Cerebellar nuclear complex (tissue), 1 donor: Measurements from ENCODE around the gene ACMSD.
"Not testable (repeated sequence)": the region's sequence is repeated elsewhere in the genome, so short reads cannot be mapped to it uniquely, and the experiment has no call there.

Experiments
- DNase-seq, 2 experiments: peaks; one replicate each; lab custom pipeline; 2025; lab: John Stamatoyannopoulos, UW

The ACMSD gene

DNA sequence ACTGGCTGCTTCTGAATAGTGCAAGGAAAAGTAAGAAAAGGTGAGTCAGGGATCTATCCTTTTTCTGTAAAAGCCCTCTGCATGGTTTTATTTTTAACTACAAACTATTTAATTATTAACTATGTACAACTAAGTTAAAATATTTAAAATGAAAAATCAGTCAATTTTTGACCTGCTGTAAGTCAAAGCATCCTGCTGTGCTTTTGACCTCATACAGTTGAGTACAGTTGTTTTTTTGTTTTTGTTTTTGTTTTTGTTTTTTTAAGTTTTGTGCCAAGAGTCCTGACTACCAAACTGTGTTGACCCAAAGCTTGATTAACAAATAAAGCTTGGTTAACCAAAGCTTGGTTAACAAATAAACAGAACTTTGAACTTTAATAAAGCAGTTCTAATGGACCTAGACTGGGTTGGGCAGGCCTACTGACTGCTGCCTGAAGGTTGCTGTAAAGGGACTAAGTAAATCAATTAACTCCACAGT, at the start of gene ACMSD:
ACMSD (plus strand) TSS at position 474 of the 478 bp plus-strand sequence. CDS start 67 bp downstream, outside the sequence.
- DNase-seq: no peak

DNA sequence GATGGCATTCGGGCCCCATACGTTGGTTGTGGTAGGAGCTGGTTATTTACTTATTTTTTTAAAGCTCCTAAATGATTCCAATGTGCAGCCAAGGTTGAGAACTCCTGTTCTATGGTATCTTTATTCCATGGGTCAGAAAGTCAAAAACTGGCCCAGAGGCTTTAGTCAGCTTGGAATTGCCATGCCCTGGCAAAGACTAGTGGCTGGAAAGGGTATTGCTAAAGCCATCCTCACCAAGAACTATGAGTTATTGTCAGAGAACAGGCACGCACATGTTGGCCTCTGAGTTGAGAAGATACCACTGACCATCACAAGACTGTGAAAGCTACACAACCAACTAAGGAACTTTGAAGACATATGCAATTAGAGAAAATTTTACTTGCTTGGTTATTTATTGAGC, 47.9 kb upstream of the ACMSD start:
- no peak for DNase-seq

DNA sequence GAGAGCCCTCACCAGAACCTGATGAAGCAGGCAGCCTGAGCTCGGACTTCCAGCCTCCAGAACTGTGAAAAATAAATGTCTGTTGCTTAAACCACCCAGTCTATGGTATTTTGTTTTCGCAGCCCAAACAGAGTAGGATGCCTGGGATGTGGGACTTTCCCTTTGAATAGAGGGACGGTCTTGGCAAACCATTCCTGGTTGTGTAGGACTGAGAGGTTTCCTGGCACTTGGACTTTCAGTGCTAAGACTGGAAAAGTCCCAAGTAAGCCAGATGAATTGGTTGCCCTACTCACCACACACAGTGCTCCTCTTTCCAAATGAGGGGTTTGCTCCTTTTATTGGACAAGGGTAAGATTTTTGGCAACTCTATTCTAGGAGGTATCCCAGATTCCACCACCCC, 46.8 kb upstream of the ACMSD start:
- DNase-seq: no peak

DNA sequence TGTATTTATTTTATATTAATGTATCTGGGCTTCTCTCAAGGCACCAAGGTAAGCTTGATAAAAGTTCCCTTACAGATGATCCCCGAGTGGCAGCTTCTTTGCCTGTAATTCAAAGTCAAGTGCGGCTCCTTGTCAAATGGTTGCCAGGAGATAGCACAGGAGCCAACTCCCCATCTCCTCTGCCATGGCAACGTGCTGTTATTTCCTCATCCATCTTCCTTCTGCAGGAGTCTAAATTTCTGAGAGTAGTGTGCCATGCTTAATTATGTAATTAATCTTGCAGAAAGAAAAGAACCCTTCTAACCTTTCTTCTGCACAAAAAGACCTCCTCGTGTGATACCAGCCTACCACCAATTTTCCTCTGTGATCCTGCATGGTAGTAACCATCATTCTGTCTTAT, 46.2 kb upstream of the ACMSD start:
- no peak for DNase-seq

DNA sequence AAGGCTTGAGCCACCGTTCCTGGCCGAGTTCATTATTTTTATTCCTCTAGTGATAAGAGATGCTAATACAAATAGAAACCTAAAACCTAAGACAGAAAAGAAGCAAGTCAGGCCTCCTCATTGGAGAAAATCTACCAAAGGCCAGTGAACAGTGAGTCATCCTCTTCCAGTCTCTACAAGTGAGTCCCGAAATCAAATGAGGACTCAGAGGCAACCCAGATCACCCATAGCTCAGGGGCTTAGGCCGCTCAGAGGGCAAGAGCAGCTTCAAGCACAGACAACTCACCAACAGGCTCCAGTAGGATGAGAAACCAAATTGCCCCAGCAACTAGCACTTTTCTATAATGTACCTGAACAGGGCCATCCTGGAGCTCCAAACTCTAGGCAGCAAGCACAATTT, 42.7 kb upstream of the ACMSD start:
- no peak for DNase-seq

DNA sequence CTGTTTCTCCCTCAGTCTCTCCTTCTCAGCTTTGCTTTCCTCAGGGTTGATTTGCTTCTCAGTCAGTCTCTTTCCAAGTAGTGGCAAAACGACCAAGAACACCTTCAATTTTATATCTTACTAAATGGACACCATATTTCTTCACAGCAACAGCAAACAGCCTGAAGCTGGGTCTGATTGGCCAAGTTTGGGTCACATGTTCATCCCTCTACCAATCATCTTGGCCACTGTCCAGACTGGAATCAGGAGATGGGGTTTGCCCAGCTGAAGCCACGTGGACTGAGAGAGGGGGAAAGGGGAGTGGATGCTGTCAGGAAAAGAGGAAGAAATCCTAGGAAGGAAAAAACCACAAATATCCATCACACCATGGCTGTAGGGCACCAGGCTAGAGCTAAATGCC, 42.0 kb upstream of the ACMSD start:
- no peak for DNase-seq

DNA sequence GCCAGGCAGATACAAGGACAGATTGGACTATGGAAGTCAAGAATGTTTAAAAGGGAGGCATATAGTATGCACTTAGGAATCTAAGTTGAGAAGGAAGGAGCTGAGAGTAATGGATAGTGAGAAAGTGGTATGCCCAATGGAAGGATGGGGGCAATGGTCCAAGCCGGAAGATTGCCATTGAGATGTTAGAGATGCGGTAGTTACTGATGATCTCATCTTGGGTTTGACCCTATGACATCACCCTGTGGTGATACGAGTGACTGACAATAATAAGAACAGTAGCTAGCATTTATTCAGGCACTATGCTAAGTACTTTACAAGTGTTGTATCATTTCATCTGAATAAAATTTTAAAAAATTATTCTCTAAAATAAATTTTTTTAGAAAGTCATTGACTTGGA, 38.5 kb upstream of the ACMSD start:
- DNase-seq: no peak

DNA sequence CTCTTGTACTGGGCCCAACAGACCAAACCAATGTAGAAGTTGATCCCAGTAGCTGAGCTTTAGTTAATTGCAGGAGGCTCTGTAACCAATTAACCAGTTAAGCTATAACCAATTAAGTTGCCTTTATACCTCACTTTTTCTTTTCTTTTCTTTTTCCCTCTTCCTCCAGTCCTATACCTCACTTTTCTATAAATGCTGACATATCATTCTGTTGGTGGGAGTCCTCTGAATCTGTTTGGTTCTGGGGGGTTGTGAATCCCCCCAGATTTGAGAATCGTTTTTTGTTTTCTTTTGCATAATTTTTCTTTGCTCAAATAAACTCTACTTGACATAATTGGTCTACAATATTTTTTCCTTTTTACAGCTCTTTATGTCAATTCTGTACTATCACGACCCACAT, 38.1 kb upstream of the ACMSD start:
- DNase-seq: no peak

DNA sequence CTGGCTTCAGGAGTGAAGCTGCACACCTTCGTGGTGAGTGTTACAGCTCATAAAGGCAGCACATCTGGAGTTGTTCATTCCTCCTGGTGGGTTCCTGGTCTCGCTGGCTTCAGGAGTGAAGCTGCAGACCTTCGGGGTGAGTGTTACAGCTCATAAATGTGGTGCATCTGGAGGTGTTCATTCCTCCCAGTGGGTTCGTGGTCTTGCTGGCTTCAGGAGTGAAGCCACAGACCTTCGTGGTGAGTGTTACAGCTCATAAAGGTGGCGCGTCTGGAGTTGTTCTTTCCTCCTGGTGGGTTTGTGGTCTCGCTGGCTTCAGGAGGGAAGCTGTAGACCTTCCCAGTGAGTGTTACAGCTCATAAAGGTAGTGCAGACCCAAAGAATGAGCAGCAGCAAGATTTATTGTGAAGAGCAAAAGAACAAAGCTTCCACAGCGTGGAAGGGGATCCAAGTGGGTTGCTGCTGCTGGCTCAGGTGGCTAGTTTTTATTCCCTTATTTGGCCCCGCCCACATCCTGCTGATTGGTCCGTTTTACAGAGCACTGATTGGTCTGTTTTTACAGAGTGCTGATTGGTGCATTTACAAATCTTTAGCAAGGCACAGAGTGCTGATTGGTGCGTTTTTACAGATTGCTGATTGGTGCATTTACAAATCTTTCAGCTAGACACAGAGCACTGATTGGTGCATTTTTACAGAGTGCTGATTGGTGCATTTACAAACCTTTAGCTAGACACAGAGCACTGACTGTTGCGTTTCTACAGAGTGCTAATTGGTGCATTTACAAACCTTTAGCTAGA, 34.6 kb upstream of the ACMSD start:
- DNase-seq: not testable (repeated sequence)

DNA sequence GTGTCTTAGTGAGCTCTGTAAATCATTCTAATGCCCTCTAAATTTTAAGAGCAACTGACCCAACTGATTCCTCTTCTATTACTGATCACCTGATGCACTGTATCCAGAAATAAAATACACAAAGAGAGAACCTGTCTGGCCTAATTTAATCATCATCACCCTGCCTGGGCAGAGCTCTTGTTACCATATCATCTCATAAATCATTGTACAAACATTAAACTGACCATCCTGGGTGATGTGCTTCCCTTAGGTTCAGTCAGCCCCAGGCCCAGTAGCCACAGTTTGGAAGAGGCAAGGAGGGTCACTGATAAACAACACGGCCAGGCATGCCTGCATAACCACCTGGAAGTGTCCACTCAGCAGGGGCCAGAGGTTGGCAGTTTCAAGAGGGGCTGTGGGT, 22.7 kb upstream of the ACMSD start:
- no peak for DNase-seq

DNA sequence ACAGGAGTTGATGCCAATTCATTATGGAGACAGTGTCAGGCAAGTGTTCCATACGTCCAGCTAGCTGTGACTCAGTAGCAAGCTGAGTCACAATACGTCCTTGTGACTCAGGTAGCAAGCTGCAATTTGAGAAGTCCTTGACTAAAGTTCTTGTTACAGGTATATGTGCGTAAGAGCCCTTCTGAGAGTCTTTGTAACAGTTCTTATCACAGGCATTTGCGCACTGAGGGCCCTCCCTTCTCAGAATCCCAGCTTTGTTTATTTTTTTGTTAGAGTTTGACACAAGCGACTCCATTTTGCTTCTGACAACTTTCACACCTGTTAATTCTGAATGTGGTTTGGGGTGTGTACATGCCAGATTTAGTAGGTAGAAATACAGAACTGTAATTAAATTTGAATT, 20.1 kb upstream of the ACMSD start:
- DNase-seq: no peak

DNA sequence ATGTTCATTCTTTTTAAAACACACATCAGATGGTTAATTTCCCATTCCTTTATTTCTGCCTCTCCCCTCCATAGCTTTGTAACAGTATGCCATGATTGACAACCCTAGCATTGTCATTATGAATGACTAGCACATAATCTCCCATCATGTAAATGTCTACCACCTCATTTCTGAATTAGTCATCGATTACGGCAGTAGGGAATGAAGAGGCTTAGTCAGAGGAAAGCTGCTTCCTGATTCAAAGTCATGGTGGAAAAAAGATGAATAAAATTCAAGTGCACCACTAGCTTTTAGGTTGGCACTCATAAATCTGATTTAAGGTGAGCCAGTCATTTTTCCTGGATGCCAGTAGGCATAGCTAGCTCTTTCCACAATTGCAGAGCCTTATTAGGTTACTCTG, 19.1 kb upstream of the ACMSD start:
- DNase-seq: no peak

DNA sequence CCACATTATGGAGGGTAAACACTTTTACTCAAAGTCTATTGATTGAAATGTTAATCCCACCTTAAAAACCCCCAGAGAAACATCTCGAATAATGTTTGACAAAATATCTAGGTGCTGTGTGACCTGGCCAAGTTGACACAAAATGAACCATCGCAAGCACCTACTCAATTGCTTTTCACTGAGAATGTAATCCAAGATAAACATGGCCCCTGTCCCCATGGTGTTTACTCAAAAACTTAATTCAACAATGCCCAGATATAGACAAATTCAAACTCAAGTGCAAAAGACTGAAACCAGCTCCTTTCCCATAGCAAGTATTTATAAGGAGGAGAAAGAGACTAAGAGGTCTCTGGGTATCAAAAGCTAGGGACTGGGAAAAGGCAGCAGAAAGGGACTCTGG, 15.0 kb upstream of the ACMSD start:
- no peak for DNase-seq

DNA sequence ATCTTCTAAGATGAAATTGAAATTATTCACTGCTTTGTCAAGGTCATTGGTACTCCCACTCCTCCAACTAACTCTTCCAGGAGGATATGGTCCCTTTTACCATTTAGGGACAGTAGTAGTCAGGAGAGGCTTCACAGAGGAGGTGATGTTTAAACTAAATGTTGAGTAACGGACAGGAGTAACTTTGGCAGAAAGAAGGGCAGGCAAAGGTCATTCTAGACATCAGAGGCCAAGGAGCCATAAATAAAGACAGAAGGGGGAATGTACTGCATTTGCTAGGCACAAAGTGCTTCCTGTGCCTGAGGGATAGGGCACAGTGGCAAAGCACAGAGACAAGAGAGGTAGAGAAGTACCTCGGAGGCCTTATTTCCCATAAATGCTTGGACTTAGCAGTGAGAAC, 14.6 kb upstream of the ACMSD start:
- no peak for DNase-seq

DNA sequence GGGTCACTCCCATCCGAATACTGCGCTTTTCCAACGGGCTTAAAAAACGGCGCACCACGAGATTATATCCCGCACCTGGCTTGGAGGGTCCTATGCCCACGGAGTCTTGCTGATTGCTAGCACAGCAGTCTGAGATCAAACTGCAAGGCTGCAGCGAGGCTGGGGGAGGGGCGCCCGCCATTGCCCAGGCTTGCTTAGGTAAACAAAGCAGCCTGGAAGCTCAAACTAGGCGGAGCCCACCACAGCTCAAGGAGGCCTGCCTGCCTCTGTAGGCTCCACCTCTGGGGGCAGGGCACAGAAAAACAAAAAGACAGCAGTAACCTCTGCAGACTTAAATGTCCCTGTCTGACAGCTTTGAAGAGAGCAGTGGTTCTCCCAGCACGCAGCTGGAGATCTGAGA, 12.7 kb upstream of the ACMSD start:
- DNase-seq: not testable (repeated sequence)

DNA sequence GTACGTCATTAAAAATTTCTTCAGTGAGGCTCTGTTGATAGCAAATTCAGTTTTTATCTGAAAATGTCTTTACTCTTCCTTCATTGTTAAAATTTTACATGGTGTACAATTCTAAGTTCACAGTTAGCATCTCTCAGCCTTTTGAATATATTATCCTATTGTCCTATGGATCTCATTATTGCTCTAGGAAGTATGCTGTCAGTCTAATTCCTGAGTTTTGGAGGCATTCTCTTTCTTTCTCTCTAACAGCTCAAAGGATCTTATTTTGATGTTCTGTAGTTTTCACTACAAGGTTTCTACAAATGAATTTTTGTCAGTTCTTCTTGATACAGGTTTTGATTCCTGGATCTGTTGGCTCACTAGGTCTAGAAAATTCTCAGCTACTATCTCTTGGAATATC, 2.9 kb upstream of the ACMSD start:
- no peak for DNase-seq

DNA sequence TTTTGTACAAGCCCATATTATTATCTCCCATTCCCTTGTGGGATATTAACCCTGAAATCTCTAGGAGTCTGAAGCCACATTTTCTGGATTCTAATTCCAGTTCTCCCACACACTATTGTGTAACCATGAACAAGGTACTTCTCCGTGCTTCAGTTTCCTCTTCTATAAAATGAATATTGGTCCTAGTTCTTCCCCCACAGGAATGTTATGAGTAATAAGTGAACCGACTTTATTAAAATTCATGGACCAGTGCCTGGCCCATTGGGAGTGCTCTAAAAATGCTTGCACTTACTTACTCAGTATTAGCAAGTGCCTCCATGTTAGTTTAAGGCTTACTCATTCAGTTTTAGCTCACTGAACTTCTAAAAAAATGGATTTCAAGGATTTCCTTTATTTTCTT, 1.4 kb upstream of the ACMSD start:
- no peak for DNase-seq

DNA sequence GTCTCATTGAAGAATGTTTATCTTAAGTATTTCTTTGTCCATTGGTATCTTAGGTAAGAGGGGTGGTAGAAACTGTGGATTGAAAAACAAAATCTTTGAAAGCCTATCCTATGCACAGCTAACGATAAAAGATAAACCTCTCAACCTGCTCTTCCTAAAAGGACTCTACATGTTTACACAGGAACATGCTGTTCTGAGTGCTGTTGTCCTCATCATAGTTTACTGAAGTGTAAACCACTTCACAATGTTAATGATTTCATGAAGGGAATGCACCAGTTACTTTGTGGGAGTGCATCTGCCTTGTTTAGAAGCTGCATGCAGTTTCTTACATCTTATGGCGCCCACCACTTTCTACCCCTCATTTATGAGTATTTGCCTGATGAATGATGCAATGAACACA, 1.2 kb downstream of the ACMSD start:
- DNase-seq: no peak

DNA sequence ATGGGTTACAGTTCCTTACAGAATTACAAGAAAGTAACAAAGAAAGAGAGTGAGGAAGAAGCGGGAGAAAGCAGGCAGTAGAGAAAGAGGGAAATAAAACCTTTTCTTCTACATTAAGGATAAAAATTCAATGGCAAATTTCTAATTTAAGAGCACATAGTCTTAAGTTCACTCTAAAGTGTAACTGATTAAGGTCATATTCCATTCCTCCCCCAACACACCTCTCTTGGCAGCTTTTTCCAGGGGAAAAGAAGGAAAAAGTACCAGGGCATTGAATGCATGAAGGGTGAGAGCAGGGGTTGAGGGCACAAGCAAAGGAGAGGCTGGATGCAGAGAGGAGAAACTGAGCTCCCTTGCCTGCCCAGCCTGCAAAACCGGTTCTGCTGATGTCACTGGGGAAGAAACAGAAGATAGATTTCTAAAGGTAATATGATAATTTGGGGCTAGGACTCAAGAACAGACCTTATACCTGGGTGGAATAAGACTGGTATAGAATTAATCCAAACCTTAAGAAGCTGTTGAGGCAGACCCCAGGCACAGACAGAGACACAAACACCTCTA, 4.6 kb downstream of the ACMSD start:
- no peak for DNase-seq

DNA sequence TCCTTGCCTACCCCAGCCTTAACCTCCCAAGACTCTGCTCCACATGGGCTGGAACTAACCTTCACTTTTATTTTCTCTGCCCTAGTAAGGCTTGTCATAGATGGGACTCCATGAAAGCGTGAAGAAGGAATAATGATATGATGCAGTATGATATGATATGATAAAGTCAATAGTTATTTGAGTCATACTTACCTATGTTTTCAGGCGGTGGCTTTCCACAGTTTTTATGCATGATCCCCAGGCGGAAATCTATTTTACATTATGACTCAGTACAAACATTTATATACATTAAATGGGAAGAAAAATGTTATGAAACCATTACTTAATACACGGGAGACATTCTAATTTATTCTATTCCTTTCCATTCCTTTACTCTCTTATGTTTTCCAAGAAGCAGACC, 5.6 kb downstream of the ACMSD start:
- no peak for DNase-seq

DNA sequence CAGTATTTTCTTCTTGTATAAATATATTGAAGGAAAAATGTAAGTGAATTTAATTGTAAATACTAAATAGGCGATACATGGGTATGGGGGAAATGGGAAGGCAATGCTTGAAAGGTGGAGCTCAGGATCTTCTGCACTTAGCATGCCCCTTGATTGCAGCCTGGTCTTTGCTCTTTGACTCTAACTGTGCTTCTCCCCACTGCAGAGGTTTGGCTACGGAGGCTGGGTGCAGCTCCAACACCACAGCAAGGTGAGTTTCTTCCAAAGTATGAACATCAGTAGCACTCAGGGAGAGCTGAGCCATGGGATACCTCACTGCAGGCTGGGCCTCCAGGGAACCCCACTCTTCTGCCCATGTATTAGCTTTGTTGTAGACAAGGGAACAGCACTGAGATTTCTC, 6.6 kb downstream of the ACMSD start:
- no peak for DNase-seq

DNA sequence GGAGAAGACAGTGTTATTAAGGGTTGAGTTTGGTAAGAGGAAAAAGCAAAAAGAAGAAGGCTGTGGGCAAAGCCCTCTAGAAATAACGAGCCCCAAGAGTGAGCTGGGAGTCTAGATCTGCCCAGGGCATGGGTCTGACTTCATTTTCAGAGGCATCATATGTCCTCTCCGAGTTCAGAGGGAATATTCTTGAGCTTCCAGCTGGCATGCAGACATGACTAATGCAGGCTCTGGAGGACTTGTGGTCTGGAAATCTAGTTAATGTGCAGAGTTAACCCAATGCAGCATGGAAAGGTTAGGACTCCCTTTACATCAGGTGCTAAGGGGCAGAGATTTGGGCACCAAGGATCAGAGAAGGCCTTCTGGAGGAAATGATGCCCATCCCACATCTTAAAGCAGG, 7.3 kb downstream of the ACMSD start:
- DNase-seq: no peak

DNA sequence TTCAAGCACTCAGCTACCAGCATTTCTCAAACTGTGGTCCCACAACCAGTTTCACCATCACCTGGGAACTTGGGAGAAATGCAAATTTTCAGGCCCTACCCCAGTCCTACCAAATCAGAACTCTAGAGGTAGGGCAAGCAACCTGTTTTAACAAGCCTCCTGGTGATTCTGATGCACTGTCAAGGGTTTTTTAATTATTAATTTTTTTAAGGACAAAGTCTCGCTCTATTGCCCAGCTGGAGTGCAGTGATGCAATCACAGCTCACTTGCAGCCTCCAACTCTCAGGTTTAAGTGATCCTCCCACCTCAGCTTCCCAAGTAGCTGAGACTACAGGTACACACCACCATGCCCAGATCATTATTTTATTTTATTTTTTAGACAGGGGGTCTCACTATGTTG, 7.8 kb downstream of the ACMSD start:
- no peak for DNase-seq

DNA sequence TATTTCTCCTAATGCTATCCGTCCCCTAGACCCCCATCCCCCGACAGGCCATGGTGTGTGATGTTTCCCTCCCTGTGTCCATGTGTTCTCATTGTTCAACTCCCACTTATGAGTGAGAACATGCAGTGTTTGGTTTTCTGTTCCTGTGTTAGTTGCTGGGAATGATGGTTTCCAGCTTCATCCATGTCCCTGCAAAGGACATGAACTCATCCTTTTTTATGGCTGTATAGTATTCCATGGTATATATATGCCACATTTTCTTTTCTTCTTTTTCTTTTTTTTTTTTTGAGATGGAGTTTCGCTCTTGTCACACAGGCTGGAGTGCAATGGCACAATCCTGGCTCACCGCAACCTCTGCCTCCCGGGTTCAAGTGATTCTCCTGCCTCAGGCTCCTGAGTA, 9.2 kb downstream of the ACMSD start:
- DNase-seq: not testable (repeated sequence)
